Progenitor cell of endocrine pancreas (in vitro differentiated cells): Measurements from ENCODE around the gene ZBTB46. TPM values are rescaled to one million over a fixed set of nuclear protein-coding genes. Genes with fewer than 3 reads are reported as not detected.

Experiments used
- DNase-seq: peaks from one replicate; pipeline ENCODE4 v3.0.0; 2021; ENCODE audit warnings: low spot score; ENCODE audit not compliant: unreplicated experiment
- H3K27ac Mint-ChIP-seq: 2 replicates; pipeline ENCODE4 v1.8.0; 2021; ENCODE audit warnings: mild to moderate bottlenecking, moderate library complexity, mixed read lengths
- H3K27me3 Mint-ChIP-seq: 2 replicates; pipeline ENCODE4 v1.8.0; 2021; ENCODE audit warnings: mixed read lengths
- H3K36me3 Mint-ChIP-seq: 2 replicates; pipeline ENCODE4 v1.8.0; 2022; ENCODE audit warnings: mixed read lengths; ENCODE audit not compliant: insufficient read depth
- H3K4me1 Mint-ChIP-seq: 2 replicates; pipeline ENCODE4 v1.8.0; 2021; ENCODE audit warnings: low read depth, mixed read lengths
- H3K4me3 Mint-ChIP-seq: 2 replicates; pipeline ENCODE4 v1.8.0; 2021; ENCODE audit warnings: low read depth, mild to moderate bottlenecking, moderate library complexity, mixed read lengths
- H3K9me3 Mint-ChIP-seq: 2 replicates; pipeline ENCODE4 v1.8.0; 2021; ENCODE audit warnings: low read depth, mixed read lengths
- CTCF ChIP-seq: fragments of 200-600 bp; sonication (generic); IDR thresholded peaks from one replicate; pipeline ENCODE4 v1.5.0; 2021; ENCODE audit warnings: antibody characterized with exemption, mild to moderate bottlenecking; ENCODE audit not compliant: unreplicated experiment
- total RNA-seq: library from RNA; stranded (reverse); gene quantifications from 2 replicates; pipeline ENCODE4 v1.2.1, GENCODE V29; 2021

ZBTB46 gene
- total RNA-seq, 1 donor from 2014 or later, result 31.2 TPM

DNA sequence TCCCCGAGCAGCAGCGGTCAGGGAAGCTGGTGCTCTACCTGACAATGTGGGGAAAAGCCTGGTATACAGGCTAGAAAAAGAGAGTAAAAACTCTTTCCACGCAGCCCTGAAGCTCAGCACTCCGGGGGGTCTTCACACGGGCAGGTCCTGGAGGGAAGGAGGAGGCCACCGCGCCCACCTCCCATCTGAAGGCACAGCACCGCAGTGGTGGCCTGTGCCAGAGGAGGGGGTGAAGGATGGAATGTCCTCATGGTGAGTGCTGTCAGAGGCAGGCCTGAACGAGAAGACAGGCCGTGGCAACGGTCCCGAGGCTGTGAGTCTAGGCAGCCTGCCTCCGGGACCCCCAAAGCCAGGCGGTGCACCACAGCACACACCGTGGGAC lies 85.6 kb downstream of the ZBTB46 start:
- H3K27ac Mint-ChIP-seq, result no peak overlapping the region
- H3K27me3 Mint-ChIP-seq, result no peaks in the 10 kb centered on the region
- no peaks in the 10 kb centered on the region for H3K9me3 Mint-ChIP-seq

GRCh38 chr20:63744574-63745423 lies 86.3 kb downstream of the ZBTB46 start:
- H3K36me3 Mint-ChIP-seq, result peaks cover 6% of the 10 kb centered on the region
- H3K9me3 Mint-ChIP-seq, result no peaks in the 10 kb centered on the region
- TF ChIP-seq CTCF, result no peak
- H3K27ac Mint-ChIP-seq, result no peak overlapping the region
- no peak for DNase-seq
- H3K4me3 Mint-ChIP-seq, result no peak overlapping the region
- H3K27me3 Mint-ChIP-seq, result no peaks in the 10 kb centered on the region
- H3K4me1 Mint-ChIP-seq, result no peaks in the 10 kb centered on the region

More for the DNA sequence above, 85.6 kb downstream of the ZBTB46 start:
- DNase-seq, result no peak
- Mint-ChIP-seq H3K4me3 (no peak overlapping the region), H3K4me1 (no peaks in the 10 kb centered on the region), H3K36me3 (peaks cover 6% of the 10 kb centered on the region)
- no peak for TF ChIP-seq CTCF

GRCh38 chr20:63744158-63744557 lies 86.9 kb downstream of the ZBTB46 start:
- no peak for DNase-seq
- H3K27ac Mint-ChIP-seq, result no peak overlapping the region
- H3K27me3 Mint-ChIP-seq, result no peaks in the 10 kb centered on the region
- H3K9me3 Mint-ChIP-seq, result no peaks in the 10 kb centered on the region
- no peak for TF ChIP-seq CTCF
- H3K36me3 Mint-ChIP-seq, result peaks cover 6% of the 10 kb centered on the region
- no peak overlapping the region for H3K4me3 Mint-ChIP-seq
- no peaks in the 10 kb centered on the region for H3K4me1 Mint-ChIP-seq

GRCh38 chr20:63743210-63743970 lies 87.7 kb downstream of the ZBTB46 start:
- no peak for DNase-seq
- TF ChIP-seq CTCF, result no peak
- Mint-ChIP-seq H3K9me3 (no peaks in the 10 kb centered on the region), H3K27ac (peak overlapping the region; percentile 86), H3K36me3 (peaks cover 6% of the 10 kb centered on the region), H3K4me3 (no peak overlapping the region), H3K27me3 (no peaks in the 10 kb centered on the region), H3K4me1 (no peaks in the 10 kb centered on the region)

GRCh38 chr20:63742381-63743024 lies 88.6 kb downstream of the ZBTB46 start:
- peaks cover 6% of the 10 kb centered on the region for H3K36me3 Mint-ChIP-seq

More at GRCh38 chr20:63742381-63743024, 88.6 kb downstream of the ZBTB46 start:
- Mint-ChIP-seq H3K9me3 (no peaks in the 10 kb centered on the region), H3K4me3 (no peak overlapping the region), H3K27me3 (no peaks in the 10 kb centered on the region), H3K27ac (no peak overlapping the region), H3K4me1 (no peaks in the 10 kb centered on the region)
- no peak for TF ChIP-seq CTCF
- no peak for DNase-seq
